GM06990 (cell line): ENCODE results near the gene AREG.

Experiments
- DNase-seq: peaks from one replicate; pipeline ENCODE4 v3.0.0-alpha.2; 2011; ENCODE audit not compliant: insufficient read length; ENCODE audit errors: extremely low read depth
- H3K27me3 ChIP-seq: replicated peaks from 2 replicates; pipeline ENCODE4 v1.6.0; 2011; ENCODE audit warnings: low read length; ENCODE audit not compliant: control insufficient read depth, insufficient read depth
- H3K36me3 ChIP-seq: 2 replicates; pipeline ENCODE4 v1.5.1; 2011; ENCODE audit warnings: low read length; ENCODE audit not compliant: control insufficient read depth, insufficient read depth
- H3K4me3 ChIP-seq: replicated peaks from 2 replicates; pipeline ENCODE4 v1.5.1; 2011; ENCODE audit warnings: low read depth, mild to moderate bottlenecking, control low read depth, low read length
- CTCF ChIP-seq: IDR thresholded peaks from 2 replicates; pipeline ENCODE4 v1.5.1; 2011; ENCODE audit warnings: low read length, control low read depth, mild to moderate bottlenecking, inconsistent platforms; ENCODE audit not compliant: insufficient read depth, poor library complexity, severe bottlenecking

AREG gene

GRCh38 chr4:74475091-74475800, 30.3 kb downstream of the AREG start:
- TF ChIP-seq CTCF, result no peak
- Histone ChIP-seq H3K27me3 (no peaks in the 10 kb centered on the region; the same call in 1 of the 2 replicates), H3K4me3 (no peak overlapping the region), H3K36me3 (no peaks in the 10 kb centered on the region)
- no peak for DNase-seq

GRCh38 chr4:74475946-74476345, 31.0 kb downstream of the AREG start:
- DNase-seq, result no peak
- no peaks in the 10 kb centered on the region; the same call in 1 of the 2 replicates for H3K27me3 ChIP-seq
- no peaks in the 10 kb centered on the region for H3K36me3 ChIP-seq
- TF ChIP-seq CTCF, result no peak
- no peak overlapping the region for H3K4me3 ChIP-seq

- no peak for DNase-seq
- no peaks in the 10 kb centered on the region for H3K27me3 ChIP-seq
These were observed 34.1 kb downstream of the AREG start for GRCh38 chr4:74479009-74479408.

GRCh38 chr4:74480267-74480666, 35.3 kb downstream of the AREG start:
- no peaks in the 10 kb centered on the region for H3K36me3 ChIP-seq
- TF ChIP-seq CTCF, result no peak
- DNase-seq, result no peak
- no peaks in the 10 kb centered on the region for H3K27me3 ChIP-seq
- H3K4me3 ChIP-seq, result no peak overlapping the region

More at GRCh38 chr4:74479009-74479408, 34.1 kb downstream of the AREG start:
- TF ChIP-seq CTCF, result no peak
- H3K36me3 ChIP-seq, result no peaks in the 10 kb centered on the region
- H3K4me3 ChIP-seq, result no peak overlapping the region

GRCh38 chr4:74481891-74482609, 37.1 kb downstream of the AREG start:
- H3K36me3 ChIP-seq, result no peaks in the 10 kb centered on the region
- no peak for DNase-seq
- no peaks in the 10 kb centered on the region for H3K27me3 ChIP-seq
- no peak for TF ChIP-seq CTCF
- H3K4me3 ChIP-seq, result no peak overlapping the region
